Neuronal stem cell (in vitro differentiated cells): ENCODE results near the gene FAAH2. TPM values are rescaled to one million over a fixed set of nuclear protein-coding genes. Genes with fewer than 3 reads are reported as not detected.

Source experiments
- DNase-seq: peaks from one replicate; pipeline ENCODE4 v3.0.0-alpha.2; 2013; ENCODE audit warnings: low spot score
- H2AFZ ChIP-seq: one replicate; pipeline ENCODE4 v1.6.1; 2013; ENCODE audit warnings: mild to moderate bottlenecking, low read length, inconsistent platforms
- H2AK5ac ChIP-seq: 2 replicates; pipeline ENCODE4 v1.6.1; 2013; ENCODE audit warnings: low read depth, mild to moderate bottlenecking, inconsistent platforms, low read length, moderate library complexity, mixed read lengths
- H2BK120ac ChIP-seq: 2 replicates; pipeline ENCODE4 v1.6.1; 2013; ENCODE audit warnings: low read depth, mild to moderate bottlenecking, inconsistent platforms, low read length, moderate library complexity, mixed read lengths
- H2BK12ac ChIP-seq: one replicate; pipeline ENCODE4 v1.6.1; 2013; ENCODE audit warnings: low read length, inconsistent platforms
- H2BK15ac ChIP-seq: 2 replicates; pipeline ENCODE4 v1.6.1; 2013; ENCODE audit warnings: mild to moderate bottlenecking, low read length, inconsistent platforms, mixed read lengths
- H2BK5ac ChIP-seq: one replicate; pipeline ENCODE4 v1.6.1; 2013; ENCODE audit warnings: inconsistent platforms, mild to moderate bottlenecking, low read length, moderate library complexity
- H3K14ac ChIP-seq: one replicate; pipeline ENCODE4 v1.6.1; 2013; ENCODE audit warnings: low read length, inconsistent platforms
- H3K18ac ChIP-seq: 2 replicates; pipeline ENCODE4 v1.6.1; 2013; ENCODE audit warnings: low read length, inconsistent platforms
- H3K23ac ChIP-seq: 2 replicates; pipeline ENCODE4 v1.6.1; 2013; ENCODE audit warnings: low read depth, mild to moderate bottlenecking, mixed read lengths, low read length, inconsistent platforms; ENCODE audit not compliant: poor library complexity
- H3K27ac ChIP-seq: replicated peaks from 3 replicates; pipeline ENCODE4 v1.5.1; 2013; ENCODE audit warnings: low read length, inconsistent platforms
- H3K27me3 ChIP-seq, 3 experiments: 2 replicates each; pipeline ENCODE4 v1.6.1; 2013; ENCODE audit warnings: low read length in 3 of 3, mild to moderate bottlenecking in 2 of 3, inconsistent platforms in 1 of 3, low read depth in 1 of 3, mixed read lengths in 1 of 3, moderate library complexity in 1 of 3; ENCODE audit not compliant: control insufficient read depth in 3 of 3, insufficient read depth in 3 of 3
- H3K36me3 ChIP-seq, 2 donors: replicated peaks in 1 of 2; 2 replicates each; pipeline ENCODE4 v1.6.1; 2013; ENCODE audit warnings: low read length in 2 of 2; ENCODE audit not compliant: control insufficient read depth in 2 of 2, insufficient read depth in 2 of 2
- H3K4ac ChIP-seq: 2 replicates; pipeline ENCODE4 v1.6.1; 2013; ENCODE audit warnings: inconsistent platforms, mild to moderate bottlenecking, low read length, moderate library complexity
- H3K4me1 ChIP-seq, 2 donors: 1 replicate in 1 of 2; 2 replicates in 1 of 2; pipeline ENCODE4 v1.6.1; 2013; ENCODE audit warnings: low read length in 2 of 2, low read depth in 1 of 2; ENCODE audit not compliant: control insufficient read depth in 2 of 2, insufficient read depth in 1 of 2
- H3K4me2 ChIP-seq: one replicate; pipeline ENCODE4 v1.6.1; 2013; ENCODE audit warnings: mild to moderate bottlenecking, low read length, inconsistent platforms; ENCODE audit not compliant: insufficient read depth, poor library complexity, severe bottlenecking
- H3K4me3 ChIP-seq, 2 donors: 2 replicates each; pipeline ENCODE4 v1.5.1; 2013; ENCODE audit warnings: low read length in 2 of 2, mild to moderate bottlenecking in 2 of 2, inconsistent platforms in 1 of 2, moderate library complexity in 1 of 2
- H3K79me1 ChIP-seq: one replicate; pipeline ENCODE4 v1.6.1; 2013; ENCODE audit warnings: low read depth, mild to moderate bottlenecking, inconsistent platforms, low read length, moderate library complexity
- H3K9ac ChIP-seq: one replicate; pipeline ENCODE4 v1.6.1; 2013; ENCODE audit warnings: mild to moderate bottlenecking, low read depth, low read length, inconsistent platforms; ENCODE audit not compliant: poor library complexity
- H3K9me3 ChIP-seq, 2 donors: replicated peaks in 1 of 2; 2 replicates each; pipeline versions ENCODE3 to v1.6.1; 2013; ENCODE audit warnings: low read length in 2 of 2, mild to moderate bottlenecking in 2 of 2, inconsistent platforms in 1 of 2, low read depth in 1 of 2, mixed read lengths in 1 of 2, moderate library complexity in 1 of 2; ENCODE audit not compliant: control insufficient read depth in 2 of 2, insufficient read depth in 1 of 2
- H4K8ac ChIP-seq: one replicate; pipeline ENCODE4 v1.6.1; 2013; ENCODE audit warnings: low read depth, mild to moderate bottlenecking, inconsistent platforms, low read length, moderate library complexity
- H4K91ac ChIP-seq: one replicate; pipeline ENCODE4 v1.6.1; 2013; ENCODE audit warnings: low read length, low read depth, mild to moderate bottlenecking, inconsistent platforms; ENCODE audit not compliant: poor library complexity
- WGBS, 2 donors: extraction: QIAGEN DNeasy Blood & Tissue Kit; methylation state at CpG; one replicate each; pipeline ENCODE4 v1.1.7; 2013; ENCODE audit warnings: missing lambda C conversion rate in 2 of 2, mixed read lengths in 1 of 2; ENCODE audit not compliant: insufficient read length in 2 of 2, insufficient replicate concordance in 1 of 2; ENCODE audit errors: extremely low coverage in 2 of 2; 5-methylcytosine and 5-hydroxymethylcytosine counted together
- polyA plus RNA-seq, 2 experiments: library from polyadenylated mRNA; stranded (reverse); fragments of 200-250 nt; gene quantifications; one replicate each; pipeline ENCODE4 v1.2.3, GENCODE V29; 2013

FAAH2 gene
- 3.2 TPM for polyA plus RNA-seq (2013, experiment 1 of 2)
- polyA plus RNA-seq (2013, experiment 2 of 2): 2.1 TPM

- Histone ChIP-seq H3K36me3 (no peaks in the 10 kb centered on the region), H2BK120ac (no peak within 1 kb of the TSS), H3K18ac (no peak within 1 kb of the TSS), H3K23ac (no peak within 1 kb of the TSS), H2BK15ac (no peak within 1 kb of the TSS), H3K4me3 (peak within 1 kb of the TSS; percentile 50 to 73), H4K91ac (no peak within 1 kb of the TSS), H3K27ac (no peak within 1 kb of the TSS), H2BK12ac (no peak within 1 kb of the TSS), H3K9me3 (no peaks in the 10 kb centered on the region), H2BK5ac (no peak within 1 kb of the TSS), H3K4ac (no peak within 1 kb of the TSS), H3K79me1 (no peaks in the 10 kb centered on the region), H3K4me1 (no peaks in the 10 kb centered on the region), H4K8ac (no peak within 1 kb of the TSS), H2AK5ac (no peak within 1 kb of the TSS), H3K14ac (no peak within 1 kb of the TSS), H2AFZ (peak within 1 kb of the TSS; percentile 91), H3K4me2 (peak within 1 kb of the TSS; percentile 31), H3K27me3 (no peaks in the 10 kb centered on the region), H3K9ac (no peak within 1 kb of the TSS)
- no peak for DNase-seq
- WGBS, 2 donors: no CpG with 5 or more reads among the region's 22 CpGs
These were observed at the start of gene FAAH2 for GRCh38 chrX:57286507-57287251. Gene FAAH2, plus strand, starts transcription at chrX:57286706. Its CDS starts 120 bp downstream, at chrX:57286826.

GRCh38 chrX:57241967-57242366, 44.5 kb upstream of the FAAH2 start:
- Histone ChIP-seq H2BK12ac (no peak overlapping the region), H3K4me1 (no peaks in the 10 kb centered on the region), H3K79me1 (no peaks in the 10 kb centered on the region), H3K36me3 (no peaks in the 10 kb centered on the region), H3K18ac (no peak overlapping the region), H3K4me2 (no peak overlapping the region), H3K4ac (no peak overlapping the region), H3K23ac (no peak overlapping the region), H2AK5ac (no peak overlapping the region), H2BK120ac (no peak overlapping the region), H3K27ac (no peak overlapping the region), H4K91ac (no peak overlapping the region), H2BK15ac (no peak overlapping the region), H3K9me3 (no peaks in the 10 kb centered on the region), H3K27me3 (no peaks in the 10 kb centered on the region), H2AFZ (no peak overlapping the region), H3K9ac (no peak overlapping the region), H3K4me3 (no peak overlapping the region), H4K8ac (no peak overlapping the region), H3K14ac (no peak overlapping the region), H2BK5ac (no peak overlapping the region)
- no peak for DNase-seq
- no CpG with 5 or more reads among the region's 7 CpGs for WGBS, 2 donors

- H2BK120ac ChIP-seq: no peak overlapping the region
- no peak overlapping the region for H3K18ac ChIP-seq
- no peak overlapping the region for H2BK15ac ChIP-seq
- no peaks in the 10 kb centered on the region for H3K79me1 ChIP-seq
- H2AK5ac ChIP-seq: no peak overlapping the region
- H2AFZ ChIP-seq: no peak overlapping the region
- no peak overlapping the region for H3K4ac ChIP-seq
- no peak overlapping the region for H3K23ac ChIP-seq
- H2BK5ac ChIP-seq: no peak overlapping the region
- no peak overlapping the region for H4K91ac ChIP-seq
- no peak overlapping the region for H3K4me3 ChIP-seq
- no peak overlapping the region for H4K8ac ChIP-seq
- H3K9ac ChIP-seq: no peak overlapping the region
- no peak overlapping the region for H3K14ac ChIP-seq
- WGBS, 2 donors: no CpG with 5 or more reads among the region's 6 CpGs
- DNase-seq: no peak
- no peaks in the 10 kb centered on the region for H3K27me3 ChIP-seq
- H3K9me3 ChIP-seq: peaks cover 0 to 6% of the 10 kb centered on the region in 2 donors
- no peaks in the 10 kb centered on the region for H3K4me1 ChIP-seq
- no peak overlapping the region for H3K4me2 ChIP-seq
- no peak overlapping the region for H2BK12ac ChIP-seq
- no peak overlapping the region for H3K27ac ChIP-seq
- no peaks in the 10 kb centered on the region for H3K36me3 ChIP-seq
These were observed 34.5 kb upstream of the FAAH2 start for GRCh38 chrX:57251965-57252364.

- no peak overlapping the region for H3K4ac ChIP-seq
- H3K23ac ChIP-seq: no peak overlapping the region
- H3K79me1 ChIP-seq: no peaks in the 10 kb centered on the region
- no peak for DNase-seq
- no CpG with 5 or more reads among the region's 4 CpGs for WGBS, 2 donors
- no peak overlapping the region for H3K4me3 ChIP-seq
- no peak overlapping the region for H2AK5ac ChIP-seq
- no peaks in the 10 kb centered on the region for H3K27me3 ChIP-seq
- no peaks in the 10 kb centered on the region for H3K4me1 ChIP-seq
- H3K36me3 ChIP-seq: no peaks in the 10 kb centered on the region
- no peak overlapping the region for H4K91ac ChIP-seq
- H3K9ac ChIP-seq: no peak overlapping the region
- H2BK12ac ChIP-seq: no peak overlapping the region
- no peak overlapping the region for H2BK5ac ChIP-seq
- H3K9me3 ChIP-seq: no peaks in the 10 kb centered on the region
- H2BK15ac ChIP-seq: no peak overlapping the region
- H3K27ac ChIP-seq: no peak overlapping the region
- H3K14ac ChIP-seq: no peak overlapping the region
- H4K8ac ChIP-seq: no peak overlapping the region
- H3K4me2 ChIP-seq: no peak overlapping the region
- no peak overlapping the region for H3K18ac ChIP-seq
- no peak overlapping the region for H2BK120ac ChIP-seq
- H2AFZ ChIP-seq: no peak overlapping the region
These were observed 21.4 kb upstream of the FAAH2 start for GRCh38 chrX:57265126-57265525.
